ENCODE data around the gene GDAP2.
"Not testable (repeated sequence)": the region's sequence is repeated elsewhere in the genome, so short reads cannot be mapped to it uniquely, and the experiment has no call there.

GDAP2 gene

GRCh38 chr1:117902944-117903343, 26.5 kb downstream of the GDAP2 start:
- DNase-seq (ENCODE audit: low read depth), result no peak

GRCh38 chr1:117899801-117900200, 29.6 kb downstream of the GDAP2 start:
- DNase-seq (ENCODE audit: low read depth), result no peak

- DNase-seq (ENCODE audit: low read depth), result no peak
These were observed 31.9 kb downstream of the GDAP2 start for GRCh38 chr1:117897551-117897950.

GRCh38 chr1:117895482-117896114, 33.8 kb downstream of the GDAP2 start:
- peak; percentile 62 for DNase-seq (ENCODE audit: low read depth)

- no peak for DNase-seq (ENCODE audit: low read depth)
These were observed 35.3 kb downstream of the GDAP2 start for GRCh38 chr1:117894078-117894477.

GRCh38 chr1:117892512-117892911, 36.9 kb downstream of the GDAP2 start:
- DNase-seq (ENCODE audit: low read depth), result no peak

GRCh38 chr1:117890452-117890851, 39.0 kb downstream of the GDAP2 start:
- no peak for DNase-seq (ENCODE audit: low read depth)

GRCh38 chr1:117886101-117886795, 43.2 kb downstream of the GDAP2 start:
- DNase-seq (ENCODE audit: low read depth), result peak; percentile 44

- no peak for DNase-seq (ENCODE audit: low read depth)
These were observed 45.8 kb downstream of the GDAP2 start for GRCh38 chr1:117883616-117884015.

- DNase-seq (ENCODE audit: low read depth), result no peak
These were observed 50.1 kb downstream of the GDAP2 start for GRCh38 chr1:117879284-117879683.

GRCh38 chr1:117877823-117878222, 51.6 kb downstream of the GDAP2 start:
- no peak for DNase-seq (ENCODE audit: low read depth)

GRCh38 chr1:117871013-117871412, 58.4 kb downstream of the GDAP2 start:
- DNase-seq (ENCODE audit: low read depth), result no peak

GRCh38 chr1:117861694-117862093, 67.7 kb downstream of the GDAP2 start:
- no peak for DNase-seq (ENCODE audit: low read depth)

- DNase-seq (ENCODE audit: low read depth), result no peak
These were observed 68.4 kb downstream of the GDAP2 start for GRCh38 chr1:117860896-117861610.

- no peak for DNase-seq (ENCODE audit: low read depth)
These were observed 69.5 kb downstream of the GDAP2 start for GRCh38 chr1:117859901-117860300.

GRCh38 chr1:117857418-117857817, 72.0 kb downstream of the GDAP2 start:
- no peak for DNase-seq (ENCODE audit: low read depth)

- no peak for DNase-seq (ENCODE audit: low read depth)
These were observed 76.4 kb downstream of the GDAP2 start for GRCh38 chr1:117852853-117853553.

GRCh38 chr1:117851687-117852086, 77.7 kb downstream of the GDAP2 start:
- DNase-seq (ENCODE audit: low read depth), result no peak

- DNase-seq (ENCODE audit: low read depth), result no peak
These were observed 82.6 kb downstream of the GDAP2 start for GRCh38 chr1:117846674-117847425.

GRCh38 chr1:117844478-117844877, 84.9 kb downstream of the GDAP2 start:
- DNase-seq (ENCODE audit: low read depth), result not testable (repeated sequence)

- DNase-seq (ENCODE audit: low read depth), result no peak
These were observed 85.6 kb downstream of the GDAP2 start for GRCh38 chr1:117843791-117844190.
